Muscle of back (tissue), 11 donors: ENCODE results near the gene STPG1. TPM values are rescaled to one million over a fixed set of nuclear protein-coding genes. Genes with fewer than 3 reads are reported as not detected.
A peak's percentile ranks its signal among the peaks of the same experiment; 100 is the strongest.

ENCODE experiments used
- DNase-seq, 3 donors: peaks; one replicate each; pipeline versions ENCODE4 v3.0.0 to v3.0.0-alpha.2; 2013
- polyA plus RNA-seq, 10 donors: library from polyadenylated mRNA; unstranded; fragments of 120-200 nt; gene quantifications; one replicate each; pipeline ENCODE4 v1.2.1, GENCODE V29; 2013; ENCODE audit not compliant: insufficient read length in 10 of 10

STPG1 gene
- polyA plus RNA-seq, 10 donors = 0.94 to 2.4 (median 1.6) TPM

DNA sequence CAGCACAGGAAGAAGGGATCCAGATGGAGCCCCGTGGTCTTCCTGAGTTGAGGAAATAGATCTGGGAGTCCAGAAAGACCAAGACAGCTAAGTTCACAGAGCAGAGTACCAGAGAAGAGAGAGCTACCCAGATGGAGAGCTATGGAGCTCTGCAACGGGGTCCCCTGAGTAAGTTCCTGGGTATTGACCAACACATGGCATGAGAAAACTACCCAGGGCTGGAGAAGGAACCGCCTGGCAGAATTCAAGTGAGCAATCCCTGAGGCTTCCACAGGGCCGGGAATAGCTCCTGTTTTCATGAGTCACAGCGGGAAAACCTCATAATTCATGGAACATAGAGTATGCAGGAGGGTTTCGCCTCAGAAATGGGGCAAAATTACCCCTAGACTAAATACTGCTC lies 19.7 kb downstream of the STPG1 start:
- no peak for DNase-seq

DNA sequence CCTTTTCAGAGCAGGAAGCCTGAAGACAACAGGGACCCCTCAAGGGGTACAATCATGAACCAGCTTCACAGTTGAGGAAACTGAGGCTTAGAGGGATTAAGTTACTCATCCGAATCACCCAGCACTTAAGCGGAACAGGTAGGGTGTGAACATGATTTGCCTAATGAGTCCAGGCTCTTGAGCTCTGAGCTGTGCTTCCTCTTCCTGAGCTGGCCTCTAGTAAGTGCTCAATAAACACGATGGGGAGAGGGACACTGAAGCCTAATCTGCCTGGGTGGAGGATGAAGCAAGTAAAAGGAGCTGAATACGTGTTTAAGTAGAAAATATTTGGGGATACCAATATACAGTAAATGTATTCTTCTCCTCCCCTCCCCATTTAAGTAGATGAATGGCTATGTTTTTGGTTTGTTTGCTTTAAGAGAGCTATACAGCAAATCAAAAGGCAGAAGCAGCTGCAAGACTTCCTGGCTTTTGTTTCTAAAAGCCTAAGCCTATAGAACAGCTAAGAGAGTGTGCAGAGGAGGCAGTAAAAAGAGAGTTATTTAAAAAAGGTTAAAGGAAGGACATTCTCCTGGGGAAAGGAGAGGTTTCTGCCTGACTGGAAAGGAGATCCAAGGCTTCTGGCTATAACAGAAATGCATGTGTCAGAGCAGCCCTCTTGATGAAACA lies 20.5 kb downstream of the STPG1 start:
- DNase-seq = no peak

DNA sequence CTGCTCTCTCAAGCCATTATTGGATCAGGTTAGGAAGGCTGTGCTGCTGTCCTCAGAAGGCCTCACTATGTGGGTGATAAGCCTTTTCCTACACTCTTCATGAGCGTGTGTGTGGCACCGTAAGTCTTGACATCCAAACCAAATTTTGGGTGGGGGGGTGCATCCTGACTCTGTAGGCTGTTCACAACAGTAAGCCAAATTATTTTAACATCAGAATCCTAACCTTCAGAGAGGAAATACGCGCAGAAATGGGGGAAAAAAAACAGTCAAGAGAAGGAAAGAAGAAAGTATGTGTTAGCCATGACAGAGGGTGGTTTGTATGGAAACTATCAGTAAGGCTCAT lies 21.0 kb downstream of the STPG1 start:
- no peak for DNase-seq

DNA sequence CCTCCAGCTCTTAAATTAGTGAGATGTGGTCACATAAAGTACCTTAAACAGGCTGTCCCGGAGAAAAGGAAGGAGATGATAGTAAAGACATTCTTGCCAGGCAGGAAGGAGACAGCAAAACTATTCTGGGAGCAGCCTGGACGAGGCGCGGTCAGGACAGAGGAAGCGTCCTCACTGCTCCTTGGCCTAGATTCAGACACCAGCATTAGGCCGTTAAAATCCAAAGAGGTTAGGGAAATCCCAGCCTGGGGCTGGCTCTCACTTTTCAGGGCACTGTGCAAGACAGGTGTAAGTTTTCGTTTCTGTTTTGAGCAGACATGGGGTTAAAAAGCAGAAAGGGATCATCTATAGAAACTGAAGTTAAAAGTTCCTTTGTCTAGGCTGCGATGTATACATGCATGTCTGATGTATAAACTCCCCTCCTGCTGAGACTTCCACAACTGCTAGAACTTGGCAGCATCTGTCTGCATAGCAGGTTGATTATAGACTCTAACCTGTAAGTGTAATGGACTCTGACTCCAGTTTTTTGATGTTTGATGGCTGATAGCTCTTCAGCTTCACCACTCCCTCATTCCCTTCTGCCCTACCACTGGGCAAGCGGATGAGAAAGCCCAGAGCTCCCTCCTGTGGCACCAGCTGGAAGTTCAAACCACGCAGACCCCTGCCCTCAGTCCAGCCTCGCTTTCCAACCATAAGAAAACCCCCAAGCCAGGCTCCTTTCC lies 21.5 kb downstream of the STPG1 start:
- peak in 1 of 3 donors; percentile 74 for DNase-seq

DNA sequence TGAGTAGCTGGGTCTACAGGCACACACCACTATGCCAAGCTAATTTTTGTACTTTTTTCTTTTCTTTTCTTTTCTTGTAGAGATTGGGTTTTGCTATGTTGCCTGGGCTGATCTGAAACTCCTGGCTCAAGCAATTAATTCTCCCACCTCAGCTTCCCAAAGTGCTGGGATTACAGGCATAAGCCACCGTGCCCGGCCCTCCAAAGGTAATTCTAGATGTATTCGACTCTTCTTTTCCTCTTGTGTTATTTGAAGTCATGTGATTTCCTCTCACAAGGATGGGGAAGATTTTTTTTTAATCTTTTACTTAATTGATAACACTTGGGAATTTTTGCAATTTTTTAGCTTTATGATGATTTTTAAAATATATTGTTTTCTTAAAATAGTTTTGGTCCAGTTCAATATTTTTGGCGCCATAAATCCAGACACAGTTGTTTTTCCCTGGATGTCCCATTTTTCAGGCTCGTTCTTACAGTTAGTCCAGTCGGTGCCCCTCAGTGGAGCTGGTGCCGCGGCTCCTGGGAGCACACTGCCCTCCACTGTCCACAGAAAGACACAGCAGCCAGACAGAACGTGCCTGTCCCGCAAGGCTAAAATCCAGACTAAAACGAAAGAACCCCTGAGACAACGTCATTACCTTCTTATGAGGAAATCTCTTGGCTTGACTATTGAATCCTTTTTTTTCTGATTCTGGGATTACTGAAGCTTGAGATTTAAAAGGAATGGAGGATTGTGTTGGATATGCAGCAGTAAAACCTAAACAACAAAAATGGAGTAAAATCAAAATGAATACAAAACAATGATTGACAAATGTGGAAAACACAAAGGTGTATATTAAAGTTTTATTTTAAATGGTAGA lies 22.4 kb downstream of the STPG1 start:
- DNase-seq = peak in 2 of 3 donors; percentile 76 to 86

DNA sequence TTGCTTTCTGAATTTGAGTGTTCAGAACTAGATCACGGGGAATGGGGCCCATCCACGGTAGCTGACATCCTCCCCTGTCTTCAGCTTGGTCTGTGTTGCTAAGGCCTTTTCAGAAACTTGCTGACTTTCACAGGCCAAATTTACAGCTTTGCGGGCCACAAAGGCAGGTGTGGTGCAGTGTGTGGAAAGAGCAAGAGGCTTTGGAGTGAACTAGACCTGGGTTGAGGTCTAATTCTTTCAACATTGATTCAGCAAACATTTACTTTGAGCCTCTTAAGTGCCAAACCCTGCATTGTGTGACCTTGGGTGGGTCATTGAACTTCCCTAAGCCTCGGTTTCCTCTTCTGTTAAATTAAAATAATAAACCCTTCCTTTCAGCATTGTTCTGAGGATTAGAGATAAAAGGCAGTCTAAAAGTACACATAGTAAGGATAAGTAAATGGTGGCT lies 24.3 kb downstream of the STPG1 start:
- DNase-seq = no peak

DNA sequence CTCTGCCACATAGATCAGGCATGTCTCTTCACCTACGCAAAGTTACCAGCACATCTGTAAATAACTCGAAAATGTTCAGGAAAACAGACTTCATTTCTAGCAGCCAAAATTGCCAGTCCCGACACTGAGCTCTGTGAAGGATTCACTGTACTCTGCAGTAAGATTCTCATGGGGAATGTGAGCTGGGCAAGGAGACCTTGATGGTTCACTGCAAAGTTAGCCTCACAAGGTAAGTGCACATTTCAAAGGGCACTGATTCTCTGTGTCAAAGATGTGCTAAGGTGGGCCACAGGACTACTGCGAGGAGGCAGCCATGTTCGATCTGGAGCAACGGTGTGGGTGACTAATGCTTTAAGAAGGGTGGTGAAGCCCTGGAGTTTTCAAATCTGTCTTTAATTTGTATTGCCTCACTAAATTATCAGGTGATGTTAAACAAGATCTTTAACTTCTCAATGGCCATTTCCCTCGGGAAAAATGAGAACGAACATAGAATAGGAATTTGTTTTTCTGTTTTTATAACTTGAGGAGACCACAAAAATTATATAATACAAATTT lies 25.2 kb downstream of the STPG1 start:
- no peak for DNase-seq

DNA sequence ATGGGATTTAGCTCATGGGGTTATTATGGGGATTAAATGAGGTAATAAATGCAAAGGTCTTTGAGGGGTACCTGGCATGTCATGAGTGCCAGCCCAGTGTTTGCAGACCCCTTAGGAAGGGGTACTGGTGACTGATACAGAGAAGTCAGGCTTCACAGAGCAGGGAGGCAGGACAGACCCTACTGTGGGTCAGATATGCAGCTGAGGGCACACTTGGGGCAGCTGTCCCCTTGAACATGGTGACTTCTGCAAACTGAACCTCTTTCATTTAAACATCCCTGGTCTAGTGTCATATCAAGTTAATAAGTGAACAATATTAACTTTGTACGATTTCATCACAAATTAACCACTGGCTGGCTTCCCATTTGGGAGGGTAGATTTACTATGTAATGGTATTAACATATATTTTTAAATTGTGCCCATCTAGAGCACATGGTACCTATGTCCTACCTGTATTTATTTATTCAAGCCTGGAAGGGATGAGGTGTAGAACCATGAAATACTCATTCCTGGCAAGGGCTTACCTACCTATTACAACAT lies 25.9 kb downstream of the STPG1 start:
- DNase-seq = no peak

DNA sequence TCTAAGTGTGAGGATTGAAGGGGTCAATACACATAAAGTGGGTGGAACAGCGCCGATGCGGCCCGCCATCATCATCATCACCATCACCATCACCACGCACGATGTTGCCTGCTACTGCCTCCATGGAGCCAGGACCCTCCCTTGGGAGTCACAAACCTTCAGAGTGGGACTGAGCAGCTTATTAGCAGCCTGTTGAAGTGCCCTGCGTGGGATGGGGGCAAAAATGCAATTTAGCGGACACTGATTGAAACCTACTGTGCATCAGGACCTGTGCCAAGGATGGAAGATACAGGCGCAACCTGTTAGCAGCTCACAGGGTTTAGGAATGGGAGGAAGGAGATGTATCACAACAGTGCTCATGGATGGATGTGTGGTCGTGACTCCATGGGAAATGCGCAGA lies 26.7 kb downstream of the STPG1 start:
- no peak for DNase-seq

DNA sequence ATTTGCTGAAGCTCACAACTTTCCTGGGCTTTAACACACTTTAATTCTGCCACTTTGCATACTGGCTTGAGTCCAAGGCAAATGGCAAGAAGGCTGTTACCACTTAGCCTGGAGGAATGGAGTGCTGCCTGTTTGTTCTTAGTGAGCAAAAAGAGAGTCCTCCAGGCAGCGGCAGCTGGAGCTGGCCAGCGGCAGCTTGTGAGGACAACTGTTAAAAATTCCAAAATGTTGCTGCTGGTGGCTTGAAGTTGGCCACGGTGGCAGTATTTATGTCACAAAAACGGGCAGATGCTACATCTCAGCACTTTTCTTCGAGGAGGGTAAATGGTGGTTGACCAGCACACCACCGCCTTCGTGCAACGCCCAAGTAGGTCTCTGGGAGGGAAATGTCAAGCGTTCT lies 27.3 kb downstream of the STPG1 start:
- no peak for DNase-seq

DNA sequence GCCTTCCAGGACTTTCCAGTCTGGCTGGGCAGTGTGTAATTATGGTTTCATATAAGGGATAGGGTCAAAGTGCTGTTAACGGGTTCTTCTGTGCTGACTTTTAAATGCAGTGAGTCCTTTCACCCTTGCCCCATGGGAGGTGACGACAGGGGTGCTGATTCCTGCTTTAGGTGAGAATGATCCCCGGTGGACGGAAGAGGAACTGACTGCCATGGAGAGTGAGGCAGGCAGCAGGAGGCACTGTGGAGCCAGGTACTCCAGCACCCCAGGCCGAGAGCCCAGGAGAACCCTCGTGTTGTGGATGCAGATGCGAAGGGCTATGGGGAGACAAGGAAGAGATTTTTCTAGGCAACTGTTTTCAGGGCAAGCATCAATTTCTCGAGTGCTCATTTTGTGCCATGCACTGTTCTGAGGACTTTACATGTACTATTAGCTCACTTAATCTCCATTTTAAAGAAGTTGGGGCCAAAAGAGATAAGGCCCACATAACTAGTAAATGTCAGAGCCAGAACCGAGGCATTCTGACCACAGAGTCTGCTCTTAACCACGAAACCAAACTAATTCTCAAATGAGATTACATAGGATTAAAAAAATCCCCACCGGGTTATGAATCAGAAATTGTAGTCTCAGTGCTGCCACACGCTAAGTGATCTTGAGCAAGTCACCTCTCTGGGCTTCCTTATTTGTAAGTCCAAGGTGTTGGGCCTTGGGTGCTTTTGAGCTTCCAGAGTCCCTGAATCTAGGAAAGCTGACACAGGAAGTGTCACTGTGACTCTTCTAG lies 28.2 kb downstream of the STPG1 start:
- no peak for DNase-seq

DNA sequence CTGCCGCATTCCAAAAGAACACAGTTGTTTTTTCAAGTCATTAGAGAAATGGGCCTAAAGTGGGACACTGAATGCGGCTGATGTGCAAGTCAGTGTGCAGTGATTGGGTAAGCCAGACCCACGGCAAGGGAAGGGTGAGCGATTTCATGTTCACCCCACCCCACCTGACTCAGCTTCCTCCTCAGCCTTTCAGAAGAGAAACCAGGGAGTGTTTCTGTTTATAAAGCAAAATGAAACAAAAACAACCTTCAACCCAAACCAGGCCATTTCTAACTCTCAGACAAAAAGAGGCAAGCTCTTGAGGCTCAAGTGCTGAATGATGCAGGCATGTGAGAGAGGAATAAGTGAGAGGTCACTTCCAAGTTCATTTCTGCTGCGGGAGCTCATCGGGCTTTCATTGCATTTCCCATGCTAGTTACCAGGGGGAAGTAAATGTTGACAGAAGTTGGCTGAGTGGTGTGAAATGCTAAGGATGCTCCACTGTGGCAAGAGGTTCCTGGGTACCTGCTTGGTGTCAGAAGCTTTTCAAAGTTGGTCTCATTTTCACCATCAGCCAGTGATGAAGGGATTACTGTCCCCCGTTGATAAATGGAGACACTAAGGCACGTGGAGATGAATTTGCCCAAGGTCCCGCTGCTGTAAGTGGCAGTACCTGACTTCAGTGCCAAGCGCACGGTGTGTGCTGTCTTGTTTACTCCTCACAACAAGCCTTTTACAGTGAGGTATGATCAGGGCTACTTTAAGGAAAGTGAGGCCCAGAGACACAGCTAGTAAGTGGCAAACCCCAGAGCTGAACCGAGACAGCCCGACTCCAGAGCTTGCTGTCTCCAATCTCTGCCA lies 29.1 kb downstream of the STPG1 start:
- DNase-seq = no peak

DNA sequence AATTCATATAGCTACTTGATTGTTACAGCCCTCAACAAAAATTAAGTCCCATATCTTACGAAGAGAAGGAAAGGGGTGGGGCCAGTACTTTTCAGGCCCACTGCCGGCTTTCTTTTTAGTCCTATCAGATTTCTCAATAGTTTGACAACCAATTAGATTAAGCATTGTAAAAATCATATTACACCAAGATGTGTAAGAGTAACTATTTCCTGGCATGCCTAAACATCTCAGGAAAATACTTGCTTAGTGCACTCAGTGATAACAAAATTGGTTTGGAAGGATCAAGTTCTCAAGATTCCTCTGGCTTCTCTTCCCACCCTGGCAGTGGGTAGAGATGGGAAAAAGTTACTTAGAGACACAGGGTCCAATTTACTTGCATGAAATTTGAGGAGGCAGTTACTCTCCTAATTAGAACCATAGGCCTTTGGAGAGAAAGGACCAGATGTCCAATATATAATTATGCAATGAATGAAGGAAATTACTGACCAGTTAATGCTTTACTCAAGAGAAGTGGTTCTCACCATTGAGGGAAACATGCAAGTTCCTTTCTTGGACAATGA lies 30.1 kb downstream of the STPG1 start:
- DNase-seq = no peak

DNA sequence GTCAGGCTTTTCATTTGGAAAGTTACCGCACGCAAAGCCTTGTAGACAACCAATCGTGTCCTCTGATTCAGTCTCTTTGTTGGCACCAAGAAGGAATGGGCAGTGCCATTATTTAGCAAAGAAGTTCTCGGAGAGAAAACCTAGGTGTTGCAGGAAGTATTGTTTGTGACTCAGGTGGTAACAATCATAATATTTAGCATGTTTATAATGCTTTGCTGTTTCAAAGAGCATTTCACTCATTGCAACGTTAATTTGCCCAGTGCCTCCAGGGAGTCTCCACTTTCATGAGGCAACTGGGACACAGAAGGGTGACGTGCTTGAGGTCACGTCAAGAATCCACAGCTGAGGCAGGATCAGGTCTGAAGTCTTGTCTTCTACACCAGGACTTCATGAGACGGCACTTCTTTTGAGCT lies 31.4 kb downstream of the STPG1 start:
- no peak for DNase-seq

DNA sequence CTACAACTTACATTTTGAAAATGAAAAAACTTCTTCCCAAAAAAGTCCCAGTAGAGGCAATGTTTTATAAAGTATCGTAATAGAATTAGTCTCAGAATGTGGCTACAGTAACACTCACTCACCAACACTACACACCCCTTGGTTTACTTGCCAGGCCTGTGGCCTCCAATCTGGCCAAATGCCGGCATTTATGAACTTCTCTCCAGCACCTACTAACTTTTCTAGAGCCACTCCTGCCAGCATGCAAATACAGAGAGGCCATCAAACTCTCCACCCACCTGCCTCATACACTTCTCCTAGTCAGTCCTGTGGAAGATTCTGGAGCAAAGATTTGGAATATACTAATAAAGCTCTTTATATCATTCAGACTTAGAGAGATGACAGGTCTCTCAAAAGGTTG lies 32.3 kb downstream of the STPG1 start:
- no peak for DNase-seq

DNA sequence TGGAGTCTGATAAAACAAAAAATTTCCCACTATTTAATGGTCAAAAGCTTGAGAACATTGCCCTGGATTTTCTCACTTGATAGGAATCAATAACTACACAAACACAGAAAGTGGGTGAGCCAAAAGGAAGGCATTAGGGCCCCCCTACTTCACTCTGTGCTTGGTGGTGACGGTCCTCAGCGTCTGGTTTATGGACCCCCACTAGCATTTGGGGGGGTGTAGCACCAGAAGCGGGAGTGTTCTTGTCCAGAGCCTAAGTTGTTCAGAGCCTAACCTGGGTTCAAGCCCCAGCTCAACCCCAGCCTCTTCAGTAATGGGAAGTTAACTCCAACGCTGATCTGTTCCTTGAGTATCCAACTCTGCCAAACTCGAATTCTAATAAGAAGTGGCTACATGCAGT lies 33.1 kb downstream of the STPG1 start:
- DNase-seq = no peak

DNA sequence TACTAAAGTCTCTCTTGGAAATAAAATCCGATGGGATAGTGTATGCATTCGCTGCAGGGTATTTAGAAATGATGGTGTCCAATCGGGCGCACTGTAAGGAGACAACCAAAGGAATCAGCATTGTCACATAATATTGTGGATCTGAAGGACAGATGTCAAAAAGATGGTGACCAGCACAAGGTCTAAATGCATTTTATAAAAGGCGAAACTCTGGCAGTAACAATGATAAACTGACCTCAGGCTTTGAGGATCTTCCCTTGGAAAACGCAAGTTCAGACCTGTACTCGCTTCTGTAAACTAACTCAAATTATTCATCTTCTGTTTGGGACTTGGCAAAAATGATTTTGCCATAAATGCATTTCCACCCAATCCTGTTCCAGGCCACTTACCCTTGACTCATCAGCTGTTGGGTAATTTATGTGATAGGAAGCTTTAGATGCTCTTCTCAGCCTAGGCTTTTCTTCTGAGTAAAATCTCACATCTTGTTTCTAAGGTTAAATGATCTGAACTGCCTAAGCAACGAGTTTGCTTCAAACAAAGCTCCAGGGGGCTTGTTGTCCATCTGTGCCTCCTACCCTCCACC lies 33.8 kb downstream of the STPG1 start:
- no peak for DNase-seq

DNA sequence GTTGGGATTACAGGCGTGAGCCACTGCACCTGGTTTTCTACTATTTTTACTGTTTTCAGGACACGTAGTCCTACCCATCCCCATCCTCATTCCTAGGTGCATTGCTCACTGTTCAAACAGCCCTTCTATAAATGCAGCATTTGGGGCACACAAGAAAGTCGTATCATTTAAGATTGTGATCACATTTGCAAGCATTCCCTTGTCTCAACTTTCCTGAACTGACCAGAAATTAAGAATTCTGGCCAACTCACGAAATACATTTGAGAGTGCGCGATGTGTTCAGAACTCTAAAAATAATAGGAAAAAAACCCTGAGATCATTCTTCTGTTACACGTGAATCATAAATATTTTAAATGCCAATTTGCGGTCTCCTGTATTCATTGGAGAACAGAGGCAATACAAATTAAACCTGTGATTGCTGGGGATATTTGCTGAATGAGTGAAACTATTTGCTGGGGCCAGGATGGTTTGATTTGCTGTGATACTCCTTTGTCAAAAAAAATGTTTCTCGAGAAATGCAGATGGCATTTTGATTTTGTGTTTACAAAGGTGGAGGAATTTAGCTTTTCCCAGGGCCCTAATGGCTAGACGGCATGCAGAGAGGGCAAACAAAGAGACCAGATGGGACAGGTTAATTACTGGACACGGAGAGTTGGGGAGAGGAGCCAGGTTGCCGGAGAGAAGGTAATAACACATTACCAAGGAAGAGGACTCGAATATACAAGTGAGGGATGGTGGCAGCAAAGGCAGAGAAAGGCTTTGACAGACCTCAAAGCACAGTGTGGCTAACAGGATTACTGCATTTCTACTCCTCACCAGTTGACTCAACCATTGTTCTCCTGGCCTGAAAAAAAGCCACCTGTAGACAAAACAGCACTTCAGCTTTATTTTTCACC lies 38.4 kb downstream of the STPG1 start:
- DNase-seq = no peak

DNA sequence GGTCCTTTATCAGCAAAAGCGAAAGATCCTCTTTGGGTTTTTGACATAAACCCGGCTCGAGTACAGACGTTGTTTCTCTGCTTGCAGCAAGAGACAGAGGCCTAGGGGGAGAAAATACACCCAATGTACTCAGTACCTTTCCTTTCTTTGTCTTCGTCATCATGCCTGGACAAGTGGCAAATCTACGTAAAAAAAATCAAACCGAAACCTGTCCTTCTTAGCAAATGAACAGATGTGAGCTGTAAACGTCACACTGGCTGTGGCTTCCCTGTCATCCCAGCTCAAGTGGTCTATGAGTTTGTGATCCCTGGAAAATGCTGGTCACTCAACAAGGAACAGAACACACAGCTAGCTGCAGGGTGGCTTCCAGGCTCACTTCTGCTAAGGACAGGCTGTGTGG lies 39.9 kb downstream of the STPG1 start:
- DNase-seq = no peak
